Activated T-helper 2 cell treated with anti-CD3 and anti-CD28 coated beads, Interferon-gamma antibody, Interleukin-2, Interleukin-4, amounts not matched to agents 10 μg/mL and 5 μg/mL and 100 μg/mL, durations not matched to agents 14 hours and 24 hours and 36 hours (primary cell): ENCODE measurements around the gene CNOT11. TPM values are rescaled to one million over a fixed set of nuclear protein-coding genes. Genes with fewer than 3 reads are reported as not detected.
"Not testable (repeated sequence)": the region's sequence is repeated elsewhere in the genome, so short reads cannot be mapped to it uniquely, and the experiment has no call there.

ENCODE experiments used
- DNase-seq: peaks from one replicate; pipeline ENCODE4 v3.0.0; 2021; ENCODE audit warnings: low spot score
- H3K27ac Mint-ChIP-seq: one replicate; pipeline ENCODE4 v1.8.0; 2021; ENCODE audit warnings: mixed read lengths
- H3K27me3 Mint-ChIP-seq: one replicate; pipeline ENCODE4 v1.8.0; 2021; ENCODE audit warnings: low read depth, mixed read lengths
- H3K36me3 Mint-ChIP-seq: one replicate; pipeline ENCODE4 v1.8.0; 2021; ENCODE audit warnings: low read depth, mixed read lengths
- H3K4me1 Mint-ChIP-seq: one replicate; pipeline ENCODE4 v1.8.0; 2021; ENCODE audit warnings: low read depth, mixed read lengths
- H3K4me3 Mint-ChIP-seq: one replicate; pipeline ENCODE4 v1.8.0; 2021; ENCODE audit warnings: low read depth, mild to moderate bottlenecking, moderate library complexity, mixed read lengths
- H3K9me3 Mint-ChIP-seq: one replicate; pipeline ENCODE4 v1.8.0; 2021; ENCODE audit warnings: mixed read lengths
- intact Hi-C: fragments of 100-400 bp; cut with micrococcal nuclease; formaldehyde crosslinking; loops from one replicate; pipeline ENCODE4 v1.15.1; 2023
- total RNA-seq: library from RNA; stranded (reverse); gene quantifications from 2 replicates; pipeline ENCODE4 v1.2.3, GENCODE V29; 2022

Gene CNOT11
- total RNA-seq, 1 donor from 2014 or later, result 77.6 TPM

- Mint-ChIP-seq H3K4me3 (no peak overlapping the region), H3K9me3 (peaks cover 6% of the 10 kb centered on the region), H3K27ac (no peak overlapping the region)
These were observed 18.3 kb upstream of the CNOT11 start for GRCh38 chr2:101234169-101234938.

GRCh38 chr2:101235956-101236355 is 16.7 kb upstream of the CNOT11 start:
- H3K36me3 Mint-ChIP-seq, H3K27me3 Mint-ChIP-seq, DNase-seq, H3K9me3 Mint-ChIP-seq, H3K4me1 Mint-ChIP-seq, H3K27ac Mint-ChIP-seq, intact Hi-C loops, H3K4me3 Mint-ChIP-seq: not testable (repeated sequence)

More at GRCh38 chr2:101234169-101234938, 18.3 kb upstream of the CNOT11 start:
- Mint-ChIP-seq H3K27me3 (no peaks in the 10 kb centered on the region), H3K36me3 (no peaks in the 10 kb centered on the region), H3K4me1 (no peaks in the 10 kb centered on the region)
- DNase-seq, result no peak
- intact Hi-C loops, result no loop called here

DNA sequence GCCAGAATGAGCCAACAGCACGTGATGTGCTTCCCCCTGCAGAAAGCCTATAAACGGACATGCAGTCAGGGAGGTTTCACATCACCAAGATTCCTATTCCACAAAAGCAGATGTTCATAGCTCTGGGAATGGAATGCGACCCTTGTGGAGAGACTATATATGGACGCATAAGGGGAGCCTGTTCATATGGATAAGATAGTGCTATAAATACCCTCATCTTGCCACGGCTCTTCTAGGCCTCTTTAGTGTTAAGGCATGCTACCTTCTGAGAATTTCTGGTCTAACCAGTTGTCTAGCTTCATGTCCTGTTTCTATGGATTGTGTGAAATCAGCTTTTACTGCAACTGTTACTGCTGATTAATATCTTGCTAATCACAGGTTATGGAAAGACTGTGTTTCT is 14.7 kb upstream of the CNOT11 start:
- H3K4me1 Mint-ChIP-seq, H3K9me3 Mint-ChIP-seq, H3K27ac Mint-ChIP-seq, H3K4me3 Mint-ChIP-seq, H3K36me3 Mint-ChIP-seq, intact Hi-C loops, H3K27me3 Mint-ChIP-seq, DNase-seq: not testable (repeated sequence)

GRCh38 chr2:101238930-101239759 is 13.5 kb upstream of the CNOT11 start:
- Mint-ChIP-seq H3K4me1 (peaks cover 5% of the 10 kb centered on the region), H3K27me3 (peaks cover 2% of the 10 kb centered on the region), H3K9me3 (no peaks in the 10 kb centered on the region), H3K4me3 (no peak overlapping the region), H3K27ac (no peak overlapping the region), H3K36me3 (no peaks in the 10 kb centered on the region)
- intact Hi-C loops, result no loop called here
- DNase-seq, result no peak

DNA sequence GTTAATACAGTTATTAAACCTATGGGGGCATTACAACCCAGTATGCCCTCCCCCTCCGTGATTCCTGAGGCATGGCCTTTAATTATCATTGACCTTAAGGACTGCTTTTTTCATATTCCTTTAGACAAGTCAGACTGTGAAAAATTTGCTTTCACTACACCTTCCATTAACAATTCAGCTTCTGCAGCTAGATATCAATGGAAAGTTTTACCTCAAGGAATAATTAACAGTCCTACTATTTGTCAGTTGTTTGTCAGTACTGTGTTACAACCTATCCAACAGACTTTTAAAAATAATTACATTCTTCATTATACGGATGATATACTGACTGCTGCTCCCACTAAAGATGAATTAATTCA is 12.9 kb upstream of the CNOT11 start:
- H3K36me3 Mint-ChIP-seq, H3K4me1 Mint-ChIP-seq: not testable (repeated sequence)

DNA sequence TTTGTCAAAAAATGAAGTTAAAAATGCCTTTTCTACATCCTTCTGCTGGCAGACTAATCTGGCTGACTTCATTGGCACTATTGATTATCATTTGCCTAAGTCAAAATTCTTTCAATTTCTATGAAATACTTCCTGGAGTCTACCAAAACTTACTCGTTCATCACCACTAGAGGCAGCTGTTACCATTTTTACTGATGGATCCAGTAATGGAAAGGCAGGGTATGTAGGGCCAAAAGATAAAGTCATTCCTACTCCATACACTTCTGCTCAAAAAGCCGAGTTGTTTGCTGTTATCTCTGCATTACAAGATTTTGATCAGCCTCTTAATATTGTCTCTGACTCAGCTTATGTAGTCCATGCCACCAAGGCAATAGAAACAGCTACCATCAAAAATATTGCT is 12.0 kb upstream of the CNOT11 start:
- intact Hi-C loops, result loop anchor here (10.0 kb wide), 1 partner anchor 234 kb away; the partner anchor contains the start of gene RFX8
- not testable (repeated sequence) for H3K9me3 Mint-ChIP-seq, DNase-seq, H3K27ac Mint-ChIP-seq, H3K4me1 Mint-ChIP-seq, H3K27me3 Mint-ChIP-seq, H3K4me3 Mint-ChIP-seq, H3K36me3 Mint-ChIP-seq

More for the DNA sequence above, 12.9 kb upstream of the CNOT11 start:
- H3K27me3 Mint-ChIP-seq, H3K9me3 Mint-ChIP-seq, H3K27ac Mint-ChIP-seq, DNase-seq, H3K4me3 Mint-ChIP-seq: not testable (repeated sequence)
- intact Hi-C loops, result loop anchor here (10.0 kb wide), 1 partner anchor 235 kb away; the partner anchor contains the start of gene RFX8

DNA sequence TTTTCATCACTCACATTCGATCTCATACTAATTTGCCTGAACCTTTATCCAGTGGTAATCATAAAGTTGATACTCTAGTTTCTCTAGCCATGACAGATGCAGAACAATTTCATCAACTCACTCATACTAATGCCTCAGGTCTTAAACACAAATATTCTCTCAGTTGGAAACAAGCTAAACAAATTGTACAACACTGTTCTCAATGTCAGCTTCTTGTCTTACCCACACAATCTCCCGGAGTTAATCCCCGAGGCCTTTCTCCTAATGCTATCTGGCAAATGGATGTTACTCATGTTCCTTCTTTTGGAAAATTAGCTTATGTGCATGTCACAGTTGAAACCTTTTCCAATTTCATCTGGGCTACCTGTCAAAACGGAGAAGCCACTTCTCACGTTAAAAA is 11.5 kb upstream of the CNOT11 start:
- Mint-ChIP-seq H3K36me3 (no peaks in the 10 kb centered on the region), H3K27ac (no peak overlapping the region), H3K4me3 (no peak overlapping the region), H3K27me3 (peaks cover 2% of the 10 kb centered on the region), H3K9me3 (no peaks in the 10 kb centered on the region), H3K4me1 (peaks cover 7% of the 10 kb centered on the region)
- intact Hi-C loops, result loop anchor here (10.0 kb wide), 1 partner anchor 234 kb away; the partner anchor contains the start of gene RFX8
- DNase-seq, result no peak

- not testable (repeated sequence) for H3K27me3 Mint-ChIP-seq, H3K36me3 Mint-ChIP-seq, H3K4me1 Mint-ChIP-seq, H3K9me3 Mint-ChIP-seq, H3K27ac Mint-ChIP-seq, H3K4me3 Mint-ChIP-seq, DNase-seq
- intact Hi-C loops, result loop anchor here (10.0 kb wide), 1 partner anchor 230 kb away; the partner anchor contains the start of gene RFX8
These were observed 8.3 kb upstream of the CNOT11 start for GRCh38 chr2:101244373-101244772.

- not testable (repeated sequence) for H3K36me3 Mint-ChIP-seq, H3K4me3 Mint-ChIP-seq, H3K9me3 Mint-ChIP-seq, H3K4me1 Mint-ChIP-seq, H3K27me3 Mint-ChIP-seq, DNase-seq, H3K27ac Mint-ChIP-seq
- intact Hi-C loops, result loop anchor here (10.0 kb wide), 1 partner anchor 230 kb away; the partner anchor contains the start of gene RFX8
These were observed 7.8 kb upstream of the CNOT11 start for GRCh38 chr2:101244899-101245298.

DNA sequence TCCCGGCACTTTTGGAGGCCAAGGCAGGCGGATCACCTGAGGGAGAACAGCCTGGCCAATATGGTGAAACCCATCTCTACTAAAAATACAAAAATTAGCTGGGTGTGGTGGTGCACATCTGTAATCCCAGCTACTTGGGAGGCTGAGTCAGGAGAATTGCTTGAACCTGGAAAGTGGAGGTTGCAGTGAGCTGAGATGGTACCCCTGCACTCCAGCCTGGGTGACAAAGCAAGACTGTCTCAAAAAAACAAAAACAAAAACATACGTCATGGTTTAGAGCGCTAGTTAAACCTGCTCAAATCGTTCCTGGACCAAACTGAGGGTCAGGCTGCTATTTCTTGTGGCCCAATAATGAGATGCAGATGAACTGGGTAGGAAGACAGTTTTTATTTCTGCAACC is 7.2 kb upstream of the CNOT11 start:
- not testable (repeated sequence) for DNase-seq, H3K27me3 Mint-ChIP-seq, H3K4me1 Mint-ChIP-seq, H3K27ac Mint-ChIP-seq, H3K9me3 Mint-ChIP-seq, H3K4me3 Mint-ChIP-seq, H3K36me3 Mint-ChIP-seq
- intact Hi-C loops, result loop anchor here (10.0 kb wide), 1 partner anchor 229 kb away; the partner anchor contains the start of gene RFX8

DNA sequence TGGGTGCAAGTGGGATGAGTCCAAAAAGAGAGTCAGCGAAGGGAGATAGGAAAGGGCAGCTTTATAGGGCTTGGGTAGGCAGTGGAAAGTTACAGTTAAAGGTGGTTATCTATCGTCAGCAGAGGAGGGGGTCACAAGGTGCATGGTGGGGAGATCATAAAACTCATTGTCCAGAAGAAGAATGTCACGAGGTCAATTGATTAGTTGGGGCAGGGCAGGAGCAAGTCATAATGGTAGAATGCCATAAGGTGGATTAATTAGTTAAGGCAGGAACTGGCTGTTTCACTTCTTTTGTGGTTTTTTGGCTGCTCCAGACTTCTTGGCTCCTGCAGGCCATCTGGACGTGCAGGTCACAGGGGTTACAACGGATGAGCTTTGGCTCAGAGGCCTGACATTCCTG is 3.9 kb upstream of the CNOT11 start:
- intact Hi-C loops, result loop anchor here (10.0 kb wide), 1 partner anchor 226 kb away; the partner anchor contains the start of gene RFX8
- H3K9me3 Mint-ChIP-seq, H3K36me3 Mint-ChIP-seq, H3K4me3 Mint-ChIP-seq, H3K27ac Mint-ChIP-seq, H3K27me3 Mint-ChIP-seq, DNase-seq: not testable (repeated sequence)
- peaks cover 16% of the 10 kb centered on the region for H3K4me1 Mint-ChIP-seq

GRCh38 chr2:101249826-101250225 is 2.9 kb upstream of the CNOT11 start:
- Mint-ChIP-seq H3K27me3 (no peaks in the 10 kb centered on the region), H3K4me3 (no peak overlapping the region), H3K9me3 (no peaks in the 10 kb centered on the region), H3K36me3 (peaks cover 8% of the 10 kb centered on the region), H3K4me1 (peaks cover 22% of the 10 kb centered on the region), H3K27ac (no peak overlapping the region)
- intact Hi-C loops, result loop anchor here (5.0 to 10.0 kb wide), 3 partner anchors 135 to 238 kb away; partner anchors contain the start of genes CREG2 and RFX8
- no peak for DNase-seq
